VCaP (cell line): Measurements from ENCODE around the gene CDA.

Experiments used
- H3K27ac ChIP-seq: fragments of 450-650 bp; 2 replicates; pipeline ENCODE4 v1.5.1; 2017
- TF ChIP-seq, protein P1 (sequence below): fragments of 450-650 bp; conservative IDR thresholded peaks from 2 replicates; pipeline ENCODE4 v1.5.1; 2017; ENCODE audit warnings: mild to moderate bottlenecking, moderate library complexity

The CDA gene

DNA sequence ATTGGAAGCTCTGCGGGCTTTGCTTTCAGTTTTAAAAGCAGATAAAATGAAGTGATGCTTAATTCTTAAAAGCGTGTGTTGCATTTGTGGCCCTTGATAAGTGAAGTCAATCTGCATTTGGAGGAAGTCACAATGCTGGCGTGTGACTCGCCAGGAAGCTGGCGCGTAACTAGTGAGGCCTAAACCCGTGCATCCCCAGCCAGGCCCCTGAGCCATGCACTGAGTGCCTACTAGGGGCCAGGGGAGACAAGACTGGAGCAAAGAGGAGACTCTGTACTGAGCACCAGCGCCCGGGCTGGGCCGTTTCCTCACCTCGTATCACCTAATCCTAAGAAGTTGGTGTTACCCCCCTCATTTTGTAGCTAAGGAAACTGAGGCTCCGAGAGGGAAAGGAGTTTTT lies 76.8 kb downstream of the CDA start:
- TF ChIP-seq, protein P1, sequence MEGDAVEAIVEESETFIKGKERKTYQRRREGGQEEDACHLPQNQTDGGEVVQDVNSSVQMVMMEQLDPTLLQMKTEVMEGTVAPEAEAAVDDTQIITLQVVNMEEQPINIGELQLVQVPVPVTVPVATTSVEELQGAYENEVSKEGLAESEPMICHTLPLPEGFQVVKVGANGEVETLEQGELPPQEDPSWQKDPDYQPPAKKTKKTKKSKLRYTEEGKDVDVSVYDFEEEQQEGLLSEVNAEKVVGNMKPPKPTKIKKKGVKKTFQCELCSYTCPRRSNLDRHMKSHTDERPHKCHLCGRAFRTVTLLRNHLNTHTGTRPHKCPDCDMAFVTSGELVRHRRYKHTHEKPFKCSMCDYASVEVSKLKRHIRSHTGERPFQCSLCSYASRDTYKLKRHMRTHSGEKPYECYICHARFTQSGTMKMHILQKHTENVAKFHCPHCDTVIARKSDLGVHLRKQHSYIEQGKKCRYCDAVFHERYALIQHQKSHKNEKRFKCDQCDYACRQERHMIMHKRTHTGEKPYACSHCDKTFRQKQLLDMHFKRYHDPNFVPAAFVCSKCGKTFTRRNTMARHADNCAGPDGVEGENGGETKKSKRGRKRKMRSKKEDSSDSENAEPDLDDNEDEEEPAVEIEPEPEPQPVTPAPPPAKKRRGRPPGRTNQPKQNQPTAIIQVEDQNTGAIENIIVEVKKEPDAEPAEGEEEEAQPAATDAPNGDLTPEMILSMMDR: no peak
- H3K27ac ChIP-seq: no peak overlapping the region

DNA sequence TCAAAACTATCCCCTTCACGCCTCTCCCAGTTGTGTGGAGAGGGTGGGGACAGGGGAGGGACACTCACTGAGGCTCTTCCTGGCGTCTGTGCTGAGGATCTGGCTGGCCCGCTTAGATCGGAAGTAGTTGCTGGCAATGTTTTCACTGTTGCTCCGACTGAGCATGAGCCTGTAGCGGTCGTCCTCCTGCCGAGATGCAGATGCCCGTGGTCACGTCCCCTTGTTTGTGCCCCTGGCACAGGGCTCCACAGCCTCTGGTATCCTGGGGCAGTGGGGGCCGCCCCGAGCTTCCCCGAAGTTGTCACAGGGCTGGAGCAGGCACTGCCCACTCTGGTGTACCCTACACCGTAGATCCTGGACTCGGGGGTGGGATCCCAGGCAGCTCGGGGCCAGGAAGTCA lies 77.2 kb downstream of the CDA start:
- H3K27ac ChIP-seq: no peak overlapping the region
- TF ChIP-seq, protein P1: no peak

DNA sequence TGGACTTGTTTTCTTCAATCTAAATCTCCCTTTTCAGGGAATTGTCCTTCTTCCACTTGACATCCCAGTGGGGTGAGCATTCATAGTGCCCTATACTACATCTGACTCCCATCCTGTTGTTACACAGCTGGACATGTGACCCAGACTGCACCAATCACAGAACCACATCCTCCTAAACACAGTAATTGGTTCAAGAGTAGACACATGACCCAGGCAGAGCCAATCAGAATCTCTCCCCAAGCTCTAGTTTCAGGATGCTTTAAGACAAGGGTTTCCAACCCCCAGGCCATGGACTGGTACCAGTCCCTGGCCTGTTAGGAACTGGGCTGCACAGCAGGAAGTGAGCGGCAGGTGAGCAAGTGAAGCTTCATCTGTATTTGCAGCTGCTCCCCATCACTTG lies 77.9 kb downstream of the CDA start:
- H3K27ac ChIP-seq: no peak overlapping the region
- TF ChIP-seq, protein P1: no peak
